CD14-positive monocyte (primary cell): ENCODE results near the gene GAREM1. TPM values are rescaled to one million over a fixed set of nuclear protein-coding genes. Genes with fewer than 3 reads are reported as not detected.

Experiments used
- DNase-seq, 3 donors: peaks; one replicate each; pipeline ENCODE4 v3.0.0-alpha.2; 2011 to 2022
- H2AFZ ChIP-seq: 2 replicates; pipeline ENCODE4 v1.6.0; 2012; ENCODE audit warnings: mild to moderate bottlenecking, low read depth, low read length, inconsistent platforms; ENCODE audit not compliant: insufficient read depth, poor library complexity, severe bottlenecking
- H3K27ac ChIP-seq, 2 donors: 1 replicate in 1 of 2; 2 replicates in 1 of 2; pipeline ENCODE4 v1.5.1; 2012 to 2013; ENCODE audit warnings: low read length in 2 of 2, control low read depth in 1 of 2, inconsistent platforms in 1 of 2, low read depth in 1 of 2, mild to moderate bottlenecking in 1 of 2
- H3K27me3 ChIP-seq, 2 donors: one replicate each; pipeline versions ENCODE4 v1.6.0 to v1.6.1; 2011 to 2013; ENCODE audit warnings: low read length in 2 of 2; ENCODE audit not compliant: control insufficient read depth in 2 of 2, insufficient read depth in 2 of 2
- H3K36me3 ChIP-seq, 2 donors: replicated peaks in 1 of 2; 1 replicate in 1 of 2; 2 replicates in 1 of 2; pipeline versions ENCODE4 v1.5.1 to v1.6.1; 2012 to 2013; ENCODE audit warnings: low read length in 2 of 2, control low read depth in 1 of 2, inconsistent platforms in 1 of 2, mild to moderate bottlenecking in 1 of 2; ENCODE audit not compliant: insufficient read depth in 2 of 2, control insufficient read depth in 1 of 2
- H3K4me1 ChIP-seq, 2 donors: 1 replicate in 1 of 2; 2 replicates in 1 of 2; pipeline versions ENCODE4 v1.5.1 to v1.6.1; 2012 to 2013; ENCODE audit warnings: low read length in 2 of 2, control low read depth in 1 of 2, inconsistent platforms in 1 of 2, mild to moderate bottlenecking in 1 of 2, moderate library complexity in 1 of 2; ENCODE audit not compliant: insufficient read depth in 2 of 2, control insufficient read depth in 1 of 2
- H3K4me2 ChIP-seq: replicated peaks from 2 replicates; pipeline ENCODE3; 2012; ENCODE audit warnings: low read length, moderate library complexity, mild to moderate bottlenecking; ENCODE audit not compliant: poor library complexity, severe bottlenecking; ENCODE audit errors: extremely low read depth
- H3K4me3 ChIP-seq, 3 experiments: fragments of 200-600 bp in 1 of 3; sonication (generic) in 1 of 3; replicated peaks in 1 of 3; 1 replicate in 2 of 3; 2 replicates in 1 of 3; pipeline ENCODE4 v1.5.1; 2011 to 2013; ENCODE audit warnings: low read length in 3 of 3, mild to moderate bottlenecking in 3 of 3, control low read depth in 2 of 3, low read depth in 2 of 3, inconsistent platforms in 1 of 3, moderate library complexity in 1 of 3
- H3K79me2 ChIP-seq: 2 replicates; pipeline ENCODE4 v1.6.0; 2012; ENCODE audit warnings: mild to moderate bottlenecking, control low read depth, inconsistent platforms, low read length, moderate library complexity; ENCODE audit not compliant: insufficient read depth
- H3K9ac ChIP-seq: 2 replicates; pipeline ENCODE4 v1.6.0; 2017; ENCODE audit warnings: low read length, mild to moderate bottlenecking; ENCODE audit not compliant: insufficient read depth, poor library complexity, severe bottlenecking
- H3K9me3 ChIP-seq, 2 donors: replicated peaks in 1 of 2; 1 replicate in 1 of 2; 2 replicates in 1 of 2; pipeline versions ENCODE4 v1.5.1 to v1.6.1; 2012 to 2013; ENCODE audit warnings: low read length in 2 of 2, control low read depth in 1 of 2; ENCODE audit not compliant: control insufficient read depth in 1 of 2, insufficient read depth in 1 of 2
- H4K20me1 ChIP-seq: 2 replicates; pipeline ENCODE4 v1.6.0; 2012; ENCODE audit warnings: mild to moderate bottlenecking, low read length, control low read depth, moderate library complexity; ENCODE audit not compliant: insufficient read depth
- H3K27ac Mint-ChIP-seq, 7 donors: one replicate each; pipeline ENCODE4 v1.8.0; 2020; ENCODE audit warnings: mild to moderate bottlenecking in 7 of 7, mixed read lengths in 7 of 7, moderate library complexity in 6 of 7, inconsistent platforms in 2 of 7
- H3K27me3 Mint-ChIP-seq, 3 donors: one replicate each; pipeline ENCODE4 v1.8.0; 2021 to 2022; ENCODE audit warnings: low read depth in 3 of 3, mild to moderate bottlenecking in 3 of 3, mixed read lengths in 3 of 3, moderate library complexity in 3 of 3, inconsistent platforms in 1 of 3
- H3K36me3 Mint-ChIP-seq, 2 donors: one replicate each; pipeline ENCODE4 v1.8.0; 2020; ENCODE audit warnings: mixed read lengths in 2 of 2, inconsistent platforms in 1 of 2, mild to moderate bottlenecking in 1 of 2
- H3K4me1 Mint-ChIP-seq: one replicate; pipeline ENCODE4 v1.8.0; 2020; ENCODE audit warnings: mild to moderate bottlenecking, mixed read lengths
- H3K4me3 Mint-ChIP-seq, 2 donors: one replicate each; pipeline ENCODE4 v1.8.0; 2020; ENCODE audit warnings: mild to moderate bottlenecking in 2 of 2, mixed read lengths in 2 of 2, moderate library complexity in 1 of 2
- H3K9me3 Mint-ChIP-seq, 7 donors: one replicate each; pipeline ENCODE4 v1.8.0; 2020 to 2022; ENCODE audit warnings: mixed read lengths in 7 of 7, mild to moderate bottlenecking in 6 of 7, moderate library complexity in 6 of 7, inconsistent platforms in 2 of 7
- CTCF ChIP-seq: fragments of 200-600 bp; IDR thresholded peaks from one replicate; pipeline ENCODE4 v1.8.0; 2022; ENCODE audit warnings: antibody characterized with exemption, mild to moderate bottlenecking
- WGBS: methylation state at CpG from one replicate; pipeline ENCODE4 v1.1.5; 2013; ENCODE audit warnings: missing lambda C conversion rate; ENCODE audit not compliant: insufficient coverage; 5-methylcytosine and 5-hydroxymethylcytosine counted together
- intact Hi-C, 2 donors: fragments of 100-400 bp; cut with micrococcal nuclease; formaldehyde crosslinking; loops; one replicate each; pipeline versions ENCODE4 v1.15.0 to v1.15.1; 2023
- polyA plus RNA-seq, 3 donors: library from polyadenylated mRNA; depleted of rRNA in 1 of 3; unstranded in 2 of 3; stranded (reverse) in 1 of 3; fragments of 300-500 nt in 2 of 3; fragments of >200 nt in 1 of 3; fragmentation: Illumina TruSeq in 2 of 3; gene quantifications; 1 replicate in 2 of 3; 2 replicates in 1 of 3; pipeline ENCODE4 v1.2.3, GENCODE V29; 2012 to 2021

Gene GAREM1
- polyA plus RNA-seq, 3 donors: 0.24 TPM; not detected in 2

GRCh38 chr18:32287873-32288272, 182.8 kb downstream of the GAREM1 start:
- no peak overlapping the region for H3K4me3 Mint-ChIP-seq
- H3K4me1 Mint-ChIP-seq: no peaks in the 10 kb centered on the region
- TF ChIP-seq CTCF: no peak
- DNase-seq: no peak
- no peak overlapping the region for H3K27ac Mint-ChIP-seq
- no peaks in the 10 kb centered on the region for H3K27me3 ChIP-seq
- no peak overlapping the region for H3K4me3 ChIP-seq
- intact Hi-C loops: no loop called here
- H3K4me1 ChIP-seq: no peaks in the 10 kb centered on the region
- no peaks in the 10 kb centered on the region for H4K20me1 ChIP-seq
- no peak overlapping the region for H2AFZ ChIP-seq
- H3K36me3 Mint-ChIP-seq: no peaks in the 10 kb centered on the region
- peaks cover 3 to 17% (median 4%) of the 10 kb centered on the region in 3 donors for H3K27me3 Mint-ChIP-seq
- no peaks in the 10 kb centered on the region for H3K36me3 ChIP-seq
- peaks cover 0 to 2% (median 0%) of the 10 kb centered on the region in 7 donors for H3K9me3 Mint-ChIP-seq
- WGBS: 92% methylated on average over 8 of the region's 9 CpGs
- H3K9me3 ChIP-seq: no peaks in the 10 kb centered on the region
- H3K4me2 ChIP-seq: no peak overlapping the region
- H3K79me2 ChIP-seq: no peaks in the 10 kb centered on the region
- H3K9ac ChIP-seq: no peak overlapping the region
- no peak overlapping the region for H3K27ac ChIP-seq

DNA sequence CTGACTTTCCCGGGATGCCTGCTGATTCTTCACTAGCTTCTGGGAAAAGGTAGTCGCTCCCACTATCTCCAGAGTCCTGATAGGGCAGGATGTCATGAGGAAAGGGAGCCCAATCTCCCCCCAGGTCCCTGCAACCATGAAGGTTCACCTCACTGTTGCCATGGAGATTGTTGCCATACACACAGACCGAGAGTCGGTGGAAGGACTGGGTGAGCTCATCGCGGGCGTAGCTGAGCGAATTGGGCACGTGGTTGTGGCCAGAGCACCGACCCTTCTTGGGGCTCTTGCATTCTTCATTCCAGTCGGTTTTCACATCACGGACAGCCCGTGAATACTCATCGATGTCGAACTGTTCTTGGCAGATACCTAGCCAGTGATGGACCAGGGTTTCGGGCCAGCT, 183.4 kb downstream of the GAREM1 start:
- no peak for DNase-seq
- TF ChIP-seq CTCF: no peak

More for the DNA sequence above, 183.4 kb downstream of the GAREM1 start:
- Mint-ChIP-seq H3K4me1 (no peaks in the 10 kb centered on the region), H3K27ac (no peak overlapping the region), H3K27me3 (peaks cover 2 to 15% (median 5%) of the 10 kb centered on the region in 3 donors), H3K4me3 (no peak overlapping the region), H3K9me3 (peaks cover 0 to 2% (median 0%) of the 10 kb centered on the region in 7 donors), H3K36me3 (no peaks in the 10 kb centered on the region)
- H3K36me3 ChIP-seq: no peaks in the 10 kb centered on the region
- no peak overlapping the region for H3K4me2 ChIP-seq
- no peaks in the 10 kb centered on the region for H3K27me3 ChIP-seq
- H3K79me2 ChIP-seq: no peaks in the 10 kb centered on the region
- WGBS: 94% methylated on average over 16 of the region's 16 CpGs
- no peaks in the 10 kb centered on the region for H3K9me3 ChIP-seq
- no peak overlapping the region for H2AFZ ChIP-seq
- H3K27ac ChIP-seq: no peak overlapping the region
- no peaks in the 10 kb centered on the region for H3K4me1 ChIP-seq
- no peak overlapping the region for H3K9ac ChIP-seq
- intact Hi-C loops: no loop called here
- H3K4me3 ChIP-seq: no peak overlapping the region
- no peaks in the 10 kb centered on the region for H4K20me1 ChIP-seq
